ENCODE data around the gene COL19A1. TPM values are rescaled to one million over a fixed set of nuclear protein-coding genes. Genes with fewer than 3 reads are reported as not detected.

The COL19A1 gene
- total and polyA plus RNA-seq, 9 of the 15 experiments (the other 6 are each of a cell fraction or from before 2014, with no cell fraction given): not detected

DNA sequence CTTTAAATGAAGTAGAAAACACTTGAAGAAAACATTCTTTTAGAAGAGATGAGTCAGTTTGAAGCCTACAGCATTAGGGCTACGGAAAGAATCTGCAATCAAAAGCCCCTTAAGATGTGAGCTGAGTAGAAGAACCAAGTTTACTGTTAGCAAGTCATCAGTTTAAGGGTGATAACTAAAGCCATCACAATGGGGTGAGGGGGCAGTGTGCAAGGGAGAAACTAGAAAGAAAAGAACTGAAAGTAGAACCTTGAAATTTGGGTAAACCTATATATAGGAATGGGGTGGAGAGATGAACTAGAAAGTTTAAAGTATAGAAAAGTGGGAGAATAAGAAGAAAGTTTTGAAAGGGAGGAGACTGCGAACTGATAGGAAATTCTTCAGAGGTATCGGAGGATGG is 212.9 kb downstream of the COL19A1 start (continued):
- TF ChIP-seq, protein P1, sequence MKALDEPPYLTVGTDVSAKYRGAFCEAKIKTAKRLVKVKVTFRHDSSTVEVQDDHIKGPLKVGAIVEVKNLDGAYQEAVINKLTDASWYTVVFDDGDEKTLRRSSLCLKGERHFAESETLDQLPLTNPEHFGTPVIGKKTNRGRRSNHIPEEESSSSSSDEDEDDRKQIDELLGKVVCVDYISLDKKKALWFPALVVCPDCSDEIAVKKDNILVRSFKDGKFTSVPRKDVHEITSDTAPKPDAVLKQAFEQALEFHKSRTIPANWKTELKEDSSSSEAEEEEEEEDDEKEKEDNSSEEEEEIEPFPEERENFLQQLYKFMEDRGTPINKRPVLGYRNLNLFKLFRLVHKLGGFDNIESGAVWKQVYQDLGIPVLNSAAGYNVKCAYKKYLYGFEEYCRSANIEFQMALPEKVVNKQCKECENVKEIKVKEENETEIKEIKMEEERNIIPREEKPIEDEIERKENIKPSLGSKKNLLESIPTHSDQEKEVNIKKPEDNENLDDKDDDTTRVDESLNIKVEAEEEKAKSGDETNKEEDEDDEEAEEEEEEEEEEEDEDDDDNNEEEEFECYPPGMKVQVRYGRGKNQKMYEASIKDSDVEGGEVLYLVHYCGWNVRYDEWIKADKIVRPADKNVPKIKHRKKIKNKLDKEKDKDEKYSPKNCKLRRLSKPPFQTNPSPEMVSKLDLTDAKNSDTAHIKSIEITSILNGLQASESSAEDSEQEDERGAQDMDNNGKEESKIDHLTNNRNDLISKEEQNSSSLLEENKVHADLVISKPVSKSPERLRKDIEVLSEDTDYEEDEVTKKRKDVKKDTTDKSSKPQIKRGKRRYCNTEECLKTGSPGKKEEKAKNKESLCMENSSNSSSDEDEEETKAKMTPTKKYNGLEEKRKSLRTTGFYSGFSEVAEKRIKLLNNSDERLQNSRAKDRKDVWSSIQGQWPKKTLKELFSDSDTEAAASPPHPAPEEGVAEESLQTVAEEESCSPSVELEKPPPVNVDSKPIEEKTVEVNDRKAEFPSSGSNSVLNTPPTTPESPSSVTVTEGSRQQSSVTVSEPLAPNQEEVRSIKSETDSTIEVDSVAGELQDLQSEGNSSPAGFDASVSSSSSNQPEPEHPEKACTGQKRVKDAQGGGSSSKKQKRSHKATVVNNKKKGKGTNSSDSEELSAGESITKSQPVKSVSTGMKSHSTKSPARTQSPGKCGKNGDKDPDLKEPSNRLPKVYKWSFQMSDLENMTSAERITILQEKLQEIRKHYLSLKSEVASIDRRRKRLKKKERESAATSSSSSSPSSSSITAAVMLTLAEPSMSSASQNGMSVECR (CRISPR knock-in tag; IDR thresholded peaks at IDR 0.05): no peak
- TF ChIP-seq TCF7L2 (IDR thresholded peaks at IDR 0.05; ENCODE audit: low read depth, low read length) (no peak), ZNF785 (CRISPR knock-in tag; IDR thresholded peaks at IDR 0.05) (no peak), CHCHD3 (CRISPR knock-in tag; IDR thresholded peaks at IDR 0.05) (no peak), ZNF23 (CRISPR knock-in tag; IDR thresholded peaks at IDR 0.05) (no peak), NCOA4 (IDR thresholded peaks at IDR 0.05; ENCODE audit: partially characterized antibody) (no peak), NCOA6 (IDR thresholded peaks at IDR 0.05) (no peak), MED1 (CRISPR knock-in tag; IDR thresholded peaks at IDR 0.05; ENCODE audit: borderline replicate concordance) (no peak)
- TF ChIP-seq, protein P2, sequence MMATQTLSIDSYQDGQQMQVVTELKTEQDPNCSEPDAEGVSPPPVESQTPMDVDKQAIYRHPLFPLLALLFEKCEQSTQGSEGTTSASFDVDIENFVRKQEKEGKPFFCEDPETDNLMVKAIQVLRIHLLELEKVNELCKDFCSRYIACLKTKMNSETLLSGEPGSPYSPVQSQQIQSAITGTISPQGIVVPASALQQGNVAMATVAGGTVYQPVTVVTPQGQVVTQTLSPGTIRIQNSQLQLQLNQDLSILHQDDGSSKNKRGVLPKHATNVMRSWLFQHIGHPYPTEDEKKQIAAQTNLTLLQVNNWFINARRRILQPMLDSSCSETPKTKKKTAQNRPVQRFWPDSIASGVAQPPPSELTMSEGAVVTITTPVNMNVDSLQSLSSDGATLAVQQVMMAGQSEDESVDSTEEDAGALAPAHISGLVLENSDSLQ (IDR thresholded peaks at IDR 0.05): no peak
- TF ChIP-seq, protein P3, sequence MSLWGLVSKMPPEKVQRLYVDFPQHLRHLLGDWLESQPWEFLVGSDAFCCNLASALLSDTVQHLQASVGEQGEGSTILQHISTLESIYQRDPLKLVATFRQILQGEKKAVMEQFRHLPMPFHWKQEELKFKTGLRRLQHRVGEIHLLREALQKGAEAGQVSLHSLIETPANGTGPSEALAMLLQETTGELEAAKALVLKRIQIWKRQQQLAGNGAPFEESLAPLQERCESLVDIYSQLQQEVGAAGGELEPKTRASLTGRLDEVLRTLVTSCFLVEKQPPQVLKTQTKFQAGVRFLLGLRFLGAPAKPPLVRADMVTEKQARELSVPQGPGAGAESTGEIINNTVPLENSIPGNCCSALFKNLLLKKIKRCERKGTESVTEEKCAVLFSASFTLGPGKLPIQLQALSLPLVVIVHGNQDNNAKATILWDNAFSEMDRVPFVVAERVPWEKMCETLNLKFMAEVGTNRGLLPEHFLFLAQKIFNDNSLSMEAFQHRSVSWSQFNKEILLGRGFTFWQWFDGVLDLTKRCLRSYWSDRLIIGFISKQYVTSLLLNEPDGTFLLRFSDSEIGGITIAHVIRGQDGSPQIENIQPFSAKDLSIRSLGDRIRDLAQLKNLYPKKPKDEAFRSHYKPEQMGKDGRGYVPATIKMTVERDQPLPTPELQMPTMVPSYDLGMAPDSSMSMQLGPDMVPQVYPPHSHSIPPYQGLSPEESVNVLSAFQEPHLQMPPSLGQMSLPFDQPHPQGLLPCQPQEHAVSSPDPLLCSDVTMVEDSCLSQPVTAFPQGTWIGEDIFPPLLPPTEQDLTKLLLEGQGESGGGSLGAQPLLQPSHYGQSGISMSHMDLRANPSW (CRISPR knock-in tag; IDR thresholded peaks at IDR 0.05): no peak
